Ascending aorta (tissue), 2 donors: ENCODE data around the gene NPY4R. TPM values are rescaled to one million over a fixed set of nuclear protein-coding genes. Genes with fewer than 3 reads are reported as not detected.
"Not testable (repeated sequence)": the region's sequence is repeated elsewhere in the genome, so short reads cannot be mapped to it uniquely, and the experiment has no call there.

Experiments
- DNase-seq, 2 donors: peaks; one replicate each; pipeline ENCODE4 v3.0.0-alpha.2; 2019; ENCODE audit warnings: low spot score in 2 of 2
- H3K27ac ChIP-seq, 2 donors: fragments of 200-600 bp; sonication (generic); one replicate each; pipeline ENCODE4 v1.5.1; 2016 to 2017; ENCODE audit warnings: mild to moderate bottlenecking in 1 of 2
- H3K27me3 ChIP-seq: fragments of 200-600 bp; sonication (generic); one replicate; pipeline ENCODE4 v1.5.1; 2017
- H3K36me3 ChIP-seq, 2 donors: fragments of 200-600 bp; sonication (generic); one replicate each; pipeline ENCODE4 v1.5.1; 2016
- H3K4me1 ChIP-seq, 2 donors: fragments of 200-600 bp; sonication (generic); one replicate each; pipeline ENCODE4 v1.5.1; 2016 to 2017; ENCODE audit warnings: mild to moderate bottlenecking in 1 of 2
- H3K4me3 ChIP-seq, 2 donors: fragments of 200-600 bp; sonication (generic); one replicate each; pipeline ENCODE4 v1.5.1; 2016 to 2017; ENCODE audit warnings: mild to moderate bottlenecking in 1 of 2
- H3K9me3 ChIP-seq, 2 donors: fragments of 200-600 bp; sonication (generic); one replicate each; pipeline ENCODE4 v1.5.1; 2016
- intact Hi-C: fragments of 100-400 bp; cut with DNase I; formaldehyde crosslinking; loops from one replicate; pipeline ENCODE4 v1.15.1; 2023
- total RNA-seq: library from RNA; depleted of rRNA; stranded (reverse); fragments of >200 nt; gene quantifications from one replicate; pipeline ENCODE4 v1.1.0, GENCODE V29; 2016

The NPY4R gene
- total RNA-seq, 1 donor from 2014 or later = not detected

- DNase-seq, H3K9me3 ChIP-seq, H3K27ac ChIP-seq, intact Hi-C loops, H3K4me1 ChIP-seq, H3K36me3 ChIP-seq, H3K27me3 ChIP-seq, H3K4me3 ChIP-seq: not testable (repeated sequence)
Observed at GRCh38 chr10:46447439-46447838, 18.3 kb downstream of the NPY4R start.

GRCh38 chr10:46445389-46446122 lies 20.2 kb downstream of the NPY4R start:
- H3K4me1 ChIP-seq, H3K4me3 ChIP-seq, H3K27me3 ChIP-seq, H3K27ac ChIP-seq, H3K9me3 ChIP-seq, H3K36me3 ChIP-seq, intact Hi-C loops, DNase-seq: not testable (repeated sequence)

GRCh38 chr10:46443422-46443821 lies 22.3 kb downstream of the NPY4R start:
- H3K27me3 ChIP-seq, intact Hi-C loops, H3K4me1 ChIP-seq, DNase-seq, H3K9me3 ChIP-seq, H3K4me3 ChIP-seq, H3K27ac ChIP-seq, H3K36me3 ChIP-seq: not testable (repeated sequence)

GRCh38 chr10:46442706-46443275 lies 23.0 kb downstream of the NPY4R start:
- H3K27ac ChIP-seq, H3K4me1 ChIP-seq, DNase-seq, intact Hi-C loops, H3K9me3 ChIP-seq, H3K36me3 ChIP-seq, H3K4me3 ChIP-seq, H3K27me3 ChIP-seq: not testable (repeated sequence)

- H3K4me1 ChIP-seq, H3K9me3 ChIP-seq, intact Hi-C loops, DNase-seq, H3K36me3 ChIP-seq, H3K4me3 ChIP-seq, H3K27me3 ChIP-seq, H3K27ac ChIP-seq: not testable (repeated sequence)
Observed at GRCh38 chr10:46441837-46442278, 23.9 kb downstream of the NPY4R start.

GRCh38 chr10:46440942-46441341 lies 24.8 kb downstream of the NPY4R start:
- DNase-seq, H3K4me3 ChIP-seq, H3K4me1 ChIP-seq, H3K27ac ChIP-seq, H3K9me3 ChIP-seq, intact Hi-C loops, H3K36me3 ChIP-seq, H3K27me3 ChIP-seq: not testable (repeated sequence)

- intact Hi-C loops, H3K4me1 ChIP-seq: not testable (repeated sequence)
Observed at GRCh38 chr10:46423550-46423949, 42.2 kb downstream of the NPY4R start.

GRCh38 chr10:46419570-46420379 lies 46.0 kb downstream of the NPY4R start:
- H3K4me3 ChIP-seq, H3K9me3 ChIP-seq, H3K4me1 ChIP-seq, H3K27me3 ChIP-seq, H3K36me3 ChIP-seq, DNase-seq, H3K27ac ChIP-seq, intact Hi-C loops: not testable (repeated sequence)

More at GRCh38 chr10:46423550-46423949, 42.2 kb downstream of the NPY4R start:
- H3K9me3 ChIP-seq, H3K36me3 ChIP-seq, H3K4me3 ChIP-seq, DNase-seq, H3K27ac ChIP-seq, H3K27me3 ChIP-seq: not testable (repeated sequence)

GRCh38 chr10:46418283-46418682 lies 47.5 kb downstream of the NPY4R start:
- H3K27ac ChIP-seq, H3K9me3 ChIP-seq, intact Hi-C loops, H3K4me3 ChIP-seq, H3K27me3 ChIP-seq, DNase-seq, H3K4me1 ChIP-seq, H3K36me3 ChIP-seq: not testable (repeated sequence)

- H3K27me3 ChIP-seq, intact Hi-C loops, H3K4me1 ChIP-seq, H3K4me3 ChIP-seq, H3K9me3 ChIP-seq, DNase-seq, H3K36me3 ChIP-seq, H3K27ac ChIP-seq: not testable (repeated sequence)
Observed at GRCh38 chr10:46415291-46415690, 50.5 kb downstream of the NPY4R start.

GRCh38 chr10:46412665-46413064 lies 53.1 kb downstream of the NPY4R start:
- H3K9me3 ChIP-seq, H3K27ac ChIP-seq, intact Hi-C loops, H3K36me3 ChIP-seq, H3K27me3 ChIP-seq, H3K4me3 ChIP-seq, DNase-seq, H3K4me1 ChIP-seq: not testable (repeated sequence)

GRCh38 chr10:46411123-46411522 lies 54.6 kb downstream of the NPY4R start:
- H3K4me3 ChIP-seq, H3K27me3 ChIP-seq, H3K4me1 ChIP-seq, H3K27ac ChIP-seq, DNase-seq, intact Hi-C loops, H3K9me3 ChIP-seq, H3K36me3 ChIP-seq: not testable (repeated sequence)
